ENCODE results near the gene DPH3. TPM values are rescaled to one million over a fixed set of nuclear protein-coding genes. Genes with fewer than 3 reads are reported as not detected.

DPH3 gene
- total RNA-seq, 2 donors from 2014 or later = 34.5 to 36.4 TPM

DNA sequence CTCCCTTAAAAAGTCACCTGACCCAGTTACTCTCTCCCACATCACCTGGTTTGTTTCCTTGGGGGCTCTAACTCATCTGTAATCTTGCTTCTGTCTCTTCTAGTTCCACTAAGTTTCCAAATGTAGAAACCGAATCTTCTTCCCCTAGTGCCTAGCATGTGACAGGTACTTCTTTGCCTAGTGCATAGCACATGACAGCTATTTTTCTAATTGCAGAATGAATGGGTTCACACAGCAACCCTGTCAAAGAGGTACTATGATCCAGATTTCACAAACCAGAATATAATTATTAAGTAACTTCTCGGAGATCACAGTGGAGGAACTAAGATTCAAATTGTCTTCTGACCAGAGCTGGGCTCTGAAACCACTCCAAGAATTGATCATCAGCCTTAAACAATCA is 7.4 kb downstream of the DPH3 start:
- H3K4me3 Mint-ChIP-seq = no peak overlapping the region
- H3K9ac ChIP-seq (ENCODE audit: extremely low read depth, low read length, poor library complexity, severe bottlenecking) = no peak overlapping the region
- peaks cover 6% of the 10 kb centered on the region for H3K36me3 Mint-ChIP-seq (ENCODE audit: low read depth)
- peaks cover 35% of the 10 kb centered on the region for H3K36me3 ChIP-seq (ENCODE audit: control insufficient read depth, insufficient read depth, low read length)
- no peak for DNase-seq
- H3K27me3 ChIP-seq (ENCODE audit: control insufficient read depth, insufficient read depth, low read length, poor library complexity, severe bottlenecking) = no peaks in the 10 kb centered on the region
- H3K27me3 Mint-ChIP-seq (ENCODE audit: insufficient read depth) = no peaks in the 10 kb centered on the region
- no peaks in the 10 kb centered on the region for H3K9me3 Mint-ChIP-seq
- no peak overlapping the region for H3K27ac Mint-ChIP-seq
- TF ChIP-seq, protein P1, sequence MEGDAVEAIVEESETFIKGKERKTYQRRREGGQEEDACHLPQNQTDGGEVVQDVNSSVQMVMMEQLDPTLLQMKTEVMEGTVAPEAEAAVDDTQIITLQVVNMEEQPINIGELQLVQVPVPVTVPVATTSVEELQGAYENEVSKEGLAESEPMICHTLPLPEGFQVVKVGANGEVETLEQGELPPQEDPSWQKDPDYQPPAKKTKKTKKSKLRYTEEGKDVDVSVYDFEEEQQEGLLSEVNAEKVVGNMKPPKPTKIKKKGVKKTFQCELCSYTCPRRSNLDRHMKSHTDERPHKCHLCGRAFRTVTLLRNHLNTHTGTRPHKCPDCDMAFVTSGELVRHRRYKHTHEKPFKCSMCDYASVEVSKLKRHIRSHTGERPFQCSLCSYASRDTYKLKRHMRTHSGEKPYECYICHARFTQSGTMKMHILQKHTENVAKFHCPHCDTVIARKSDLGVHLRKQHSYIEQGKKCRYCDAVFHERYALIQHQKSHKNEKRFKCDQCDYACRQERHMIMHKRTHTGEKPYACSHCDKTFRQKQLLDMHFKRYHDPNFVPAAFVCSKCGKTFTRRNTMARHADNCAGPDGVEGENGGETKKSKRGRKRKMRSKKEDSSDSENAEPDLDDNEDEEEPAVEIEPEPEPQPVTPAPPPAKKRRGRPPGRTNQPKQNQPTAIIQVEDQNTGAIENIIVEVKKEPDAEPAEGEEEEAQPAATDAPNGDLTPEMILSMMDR (conservative IDR thresholded peaks at IDR 0.05) = no peak
- H3K4me1 ChIP-seq (ENCODE audit: control insufficient read depth, insufficient read depth, low read length) = no peaks in the 10 kb centered on the region
- H3K4me3 ChIP-seq (ENCODE audit: low read length) = no peak overlapping the region
- no peaks in the 10 kb centered on the region for H3K9me3 ChIP-seq (ENCODE audit: control insufficient read depth, low read length)
- H3K27ac ChIP-seq (ENCODE audit: low read depth, low read length) = no peak overlapping the region
- H3K4me1 Mint-ChIP-seq = no peaks in the 10 kb centered on the region
- 95 to 100% methylated on average over 2 of the region's 2 CpGs for WGBS, 2 experiments (ENCODE audit: insufficient coverage in 1 of 2, insufficient read length in 1 of 2)

DNA sequence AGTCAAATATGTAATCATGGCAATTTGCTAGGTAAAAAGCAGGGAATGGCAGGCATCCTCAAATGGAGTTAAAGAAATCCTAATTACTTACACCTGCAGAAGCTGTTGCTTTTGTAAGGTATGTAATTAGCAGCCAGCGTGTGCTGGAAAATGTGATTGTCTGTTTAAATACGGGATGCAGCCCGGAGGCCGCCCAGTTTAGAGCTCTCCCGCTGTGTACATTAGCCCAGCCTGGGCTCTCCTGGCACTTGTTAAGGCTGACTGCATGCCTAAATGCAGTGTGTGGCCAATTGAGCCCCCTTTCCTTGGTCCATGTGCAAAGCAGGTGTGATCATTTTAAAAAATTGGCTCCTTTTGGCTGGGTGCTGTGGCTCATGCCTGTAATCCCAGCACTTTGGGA is 9.0 kb downstream of the DPH3 start:
- H3K27ac Mint-ChIP-seq = no peak overlapping the region
- no peak overlapping the region for H3K9ac ChIP-seq (ENCODE audit: extremely low read depth, low read length, poor library complexity, severe bottlenecking)
- TF ChIP-seq, protein P1 (conservative IDR thresholded peaks at IDR 0.05) = no peak
- no peaks in the 10 kb centered on the region for H3K9me3 Mint-ChIP-seq
- H3K4me3 ChIP-seq (ENCODE audit: low read length) = no peak overlapping the region
- H3K36me3 ChIP-seq (ENCODE audit: control insufficient read depth, insufficient read depth, low read length) = peaks cover 20% of the 10 kb centered on the region
- H3K4me1 Mint-ChIP-seq = no peaks in the 10 kb centered on the region
- no peak overlapping the region for H3K4me3 Mint-ChIP-seq
- H3K27me3 Mint-ChIP-seq (ENCODE audit: insufficient read depth) = no peaks in the 10 kb centered on the region
- no peak for DNase-seq
- no peaks in the 10 kb centered on the region for H3K9me3 ChIP-seq (ENCODE audit: control insufficient read depth, low read length)
- H3K36me3 Mint-ChIP-seq (ENCODE audit: low read depth) = peaks cover 6% of the 10 kb centered on the region
- no peak overlapping the region for H3K27ac ChIP-seq (ENCODE audit: low read depth, low read length)
- no peaks in the 10 kb centered on the region for H3K27me3 ChIP-seq (ENCODE audit: control insufficient read depth, insufficient read depth, low read length, poor library complexity, severe bottlenecking)
- 87 to 96% methylated on average over 5 of the region's 5 CpGs for WGBS, 2 experiments (ENCODE audit: insufficient coverage in 1 of 2, insufficient read length in 1 of 2)
- H3K4me1 ChIP-seq (ENCODE audit: control insufficient read depth, insufficient read depth, low read length) = no peaks in the 10 kb centered on the region

DNA sequence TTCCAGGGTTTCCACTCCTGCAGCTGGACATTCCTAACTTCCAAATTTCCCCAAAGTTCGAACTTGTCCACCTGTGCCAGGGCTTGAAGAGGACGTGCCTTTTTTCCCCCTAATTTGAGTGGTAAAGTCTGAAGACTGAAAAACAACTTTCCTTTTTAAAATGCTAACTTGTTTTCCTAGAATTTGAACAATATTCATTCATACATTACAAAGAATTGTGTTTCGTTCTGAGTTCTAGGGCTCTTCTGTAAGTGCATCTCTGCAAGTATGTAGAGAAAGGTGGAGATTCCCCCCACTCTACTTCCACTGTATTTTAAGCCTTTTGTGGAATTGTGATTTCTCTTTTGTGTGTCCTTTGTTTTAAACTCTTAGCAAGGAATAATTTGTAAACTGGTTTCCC is 9.4 kb downstream of the DPH3 start:
- Histone ChIP-seq H3K4me3 (ENCODE audit: low read length) (no peak overlapping the region), H3K36me3 (ENCODE audit: control insufficient read depth, insufficient read depth, low read length) (peaks cover 16% of the 10 kb centered on the region), H3K27ac (ENCODE audit: low read depth, low read length) (no peak overlapping the region), H3K27me3 (ENCODE audit: control insufficient read depth, insufficient read depth, low read length, poor library complexity, severe bottlenecking) (no peaks in the 10 kb centered on the region), H3K4me1 (ENCODE audit: control insufficient read depth, insufficient read depth, low read length) (no peaks in the 10 kb centered on the region), H3K9ac (ENCODE audit: extremely low read depth, low read length, poor library complexity, severe bottlenecking) (no peak overlapping the region), H3K9me3 (ENCODE audit: control insufficient read depth, low read length) (no peaks in the 10 kb centered on the region)
- no peaks in the 10 kb centered on the region for H3K4me1 Mint-ChIP-seq
- H3K27ac Mint-ChIP-seq = no peak overlapping the region
- 92 to 94% methylated on average over 2 of the region's 3 CpGs for WGBS, 2 experiments (ENCODE audit: insufficient coverage in 1 of 2, insufficient read length in 1 of 2)
- H3K36me3 Mint-ChIP-seq (ENCODE audit: low read depth) = peaks cover 6% of the 10 kb centered on the region
- H3K27me3 Mint-ChIP-seq (ENCODE audit: insufficient read depth) = no peaks in the 10 kb centered on the region
- H3K9me3 Mint-ChIP-seq = no peaks in the 10 kb centered on the region
- no peak overlapping the region for H3K4me3 Mint-ChIP-seq
- DNase-seq = no peak
- TF ChIP-seq, protein P1 (conservative IDR thresholded peaks at IDR 0.05) = no peak

All from endodermal cell (in vitro differentiated cells).